HG02610 (cell line): Measurements from ENCODE around the gene MEIKIN.

ENCODE experiments used
- ATAC-seq: cut with Tn5 transposase; IDR thresholded peaks from one replicate; pipeline ENCODE4 v1.9.1; 2021; ENCODE audit warnings: mild to moderate bottlenecking, moderate library complexity; ENCODE audit not compliant: unreplicated experiment

MEIKIN gene, protein sequence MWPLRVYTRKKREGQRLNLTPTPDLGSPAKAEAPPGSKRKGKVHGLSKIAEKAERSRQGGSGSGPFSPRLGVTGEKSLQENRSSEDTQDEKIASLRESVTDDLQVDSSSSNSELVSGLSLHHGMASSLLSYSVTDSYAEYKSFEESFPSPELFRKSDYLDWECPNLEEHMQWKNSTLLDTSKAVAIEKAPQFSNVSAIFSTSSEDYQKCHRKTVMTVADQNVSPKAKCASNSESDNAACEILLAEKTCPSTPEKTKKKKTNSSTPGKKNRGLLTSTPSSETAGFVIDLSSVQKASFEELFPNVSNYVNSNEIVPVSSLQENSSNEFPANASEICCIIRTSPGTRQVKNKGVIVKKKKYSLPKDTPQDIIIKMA

DNA sequence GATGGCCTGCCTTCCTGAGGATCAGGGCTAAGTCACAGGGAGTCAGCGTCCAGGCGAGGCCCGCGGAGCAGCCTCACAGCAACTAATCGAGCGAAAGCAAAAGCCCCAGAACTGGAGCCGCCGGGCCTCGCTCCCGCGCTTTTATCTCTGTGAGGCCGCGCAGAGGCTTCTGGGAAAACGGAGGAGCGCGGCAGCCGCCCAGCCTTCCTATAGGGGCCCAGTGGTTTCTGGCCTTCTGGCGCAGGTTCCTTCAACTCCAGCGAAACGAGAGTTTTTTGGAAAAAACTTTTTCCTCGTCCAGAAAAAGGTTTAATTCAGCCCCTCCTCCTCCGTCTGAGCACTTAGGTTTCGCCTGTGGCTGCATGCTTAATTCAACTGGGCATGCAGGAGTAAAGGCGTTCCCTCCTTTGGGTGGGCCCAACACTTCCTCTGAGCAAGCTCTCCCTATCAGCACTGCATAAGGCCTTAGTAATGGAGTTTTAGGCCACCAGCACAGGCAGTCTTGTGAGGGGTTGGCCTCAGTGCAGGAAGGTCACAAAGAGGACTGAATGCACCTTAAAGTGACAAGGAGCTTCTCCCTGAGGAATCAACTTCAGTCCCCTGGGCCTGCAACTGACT, at the start of gene MEIKIN:
Gene MEIKIN (minus strand): TSS at position 113 of the 618 bp plus-strand sequence. CDS start 158 bp downstream, outside the sequence.
- ATAC-seq, result no peak

DNA sequence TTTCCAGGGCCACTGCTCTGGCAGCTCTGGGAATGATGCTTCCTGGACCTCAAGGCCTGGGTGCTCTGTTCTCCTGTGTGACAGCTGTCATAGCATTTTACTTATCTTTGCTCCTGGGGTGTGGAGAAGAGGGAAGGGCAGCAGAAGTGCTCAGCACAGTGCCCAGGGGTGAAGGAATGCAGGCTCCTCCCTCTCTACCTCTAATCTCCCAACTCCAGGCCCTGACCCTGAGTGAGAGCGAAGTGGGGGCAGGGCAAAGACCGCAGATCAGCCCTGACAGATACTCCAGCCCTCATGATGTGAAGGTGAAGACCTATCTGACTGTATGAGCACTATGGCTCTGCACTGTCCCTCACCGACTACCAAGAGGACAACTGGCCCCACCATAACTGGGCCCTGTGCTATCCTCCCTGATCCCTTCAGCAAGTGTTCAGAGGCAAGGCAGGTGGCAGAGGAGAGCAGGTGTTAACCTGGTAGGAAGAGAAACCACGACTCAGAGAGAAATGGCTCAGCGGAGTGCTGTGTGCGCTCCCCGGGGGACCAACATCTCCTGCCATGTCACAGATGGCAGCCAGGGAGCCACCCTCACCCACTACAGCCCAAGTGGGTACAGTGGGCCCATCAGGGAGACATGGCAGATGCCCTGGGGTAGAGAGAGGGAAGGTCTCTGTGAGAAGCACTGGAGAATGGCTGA, 49.2 kb upstream of the MEIKIN start:
- no peak for ATAC-seq

DNA sequence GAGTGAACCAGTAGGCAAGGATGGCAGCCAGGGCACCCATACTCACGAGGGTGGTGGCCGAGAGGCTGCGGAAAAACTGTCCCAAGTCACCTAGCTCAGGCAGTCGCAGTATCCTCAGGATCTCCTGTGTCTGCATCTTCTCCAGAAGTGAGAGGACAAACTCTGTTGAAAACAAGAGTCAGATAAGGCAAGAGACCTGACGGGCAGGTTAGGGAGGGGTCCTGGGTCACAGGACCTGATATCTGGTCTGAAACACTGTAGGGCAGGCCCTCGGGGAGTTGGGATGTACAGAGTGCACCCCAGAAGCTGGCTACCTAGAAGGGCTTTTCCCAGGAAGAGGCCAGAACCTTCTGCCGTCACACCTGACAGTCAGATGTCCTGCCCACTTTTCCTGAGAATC, 48.6 kb upstream of the MEIKIN start:
- ATAC-seq, result no peak

DNA sequence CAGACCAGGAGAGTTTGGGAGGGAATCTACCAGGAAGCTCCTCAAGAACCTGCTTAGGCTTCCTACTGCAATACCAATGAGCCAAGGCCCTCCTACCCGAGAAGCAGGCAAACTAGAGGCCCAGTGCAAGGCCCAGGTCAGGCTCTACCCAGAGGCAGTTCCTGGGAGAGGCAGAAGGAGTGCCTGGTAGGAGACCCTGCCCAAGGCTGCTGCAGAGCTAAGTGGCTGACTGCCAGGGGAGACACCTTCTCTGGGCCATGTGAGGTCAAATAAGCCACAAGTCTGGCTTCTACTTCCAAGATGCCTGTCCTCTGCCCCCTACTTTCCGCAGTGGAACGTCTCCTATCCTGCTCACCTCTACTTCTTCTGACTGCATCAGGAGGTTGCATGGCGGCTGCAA, 48.2 kb upstream of the MEIKIN start:
- ATAC-seq, result no peak

DNA sequence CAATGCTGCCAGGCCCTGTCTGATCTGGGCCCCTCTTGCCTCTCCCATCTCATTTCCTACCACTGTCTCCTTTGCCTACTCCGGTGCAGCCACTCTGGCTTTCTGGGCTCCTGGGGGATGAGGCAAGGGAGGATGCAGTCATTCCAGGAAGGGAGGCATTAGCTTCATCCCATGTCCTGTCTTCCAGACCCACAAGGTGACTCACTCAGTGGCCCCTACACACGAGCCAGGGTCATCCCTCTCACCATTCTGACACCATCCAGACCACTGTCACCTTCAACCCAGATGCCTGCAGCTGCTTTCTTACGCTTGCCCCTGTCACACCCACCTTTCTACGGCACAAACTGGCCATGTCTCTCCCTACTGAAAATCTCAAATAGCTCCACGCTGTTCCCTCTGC, 46.9 kb upstream of the MEIKIN start:
- ATAC-seq, result no peak

DNA sequence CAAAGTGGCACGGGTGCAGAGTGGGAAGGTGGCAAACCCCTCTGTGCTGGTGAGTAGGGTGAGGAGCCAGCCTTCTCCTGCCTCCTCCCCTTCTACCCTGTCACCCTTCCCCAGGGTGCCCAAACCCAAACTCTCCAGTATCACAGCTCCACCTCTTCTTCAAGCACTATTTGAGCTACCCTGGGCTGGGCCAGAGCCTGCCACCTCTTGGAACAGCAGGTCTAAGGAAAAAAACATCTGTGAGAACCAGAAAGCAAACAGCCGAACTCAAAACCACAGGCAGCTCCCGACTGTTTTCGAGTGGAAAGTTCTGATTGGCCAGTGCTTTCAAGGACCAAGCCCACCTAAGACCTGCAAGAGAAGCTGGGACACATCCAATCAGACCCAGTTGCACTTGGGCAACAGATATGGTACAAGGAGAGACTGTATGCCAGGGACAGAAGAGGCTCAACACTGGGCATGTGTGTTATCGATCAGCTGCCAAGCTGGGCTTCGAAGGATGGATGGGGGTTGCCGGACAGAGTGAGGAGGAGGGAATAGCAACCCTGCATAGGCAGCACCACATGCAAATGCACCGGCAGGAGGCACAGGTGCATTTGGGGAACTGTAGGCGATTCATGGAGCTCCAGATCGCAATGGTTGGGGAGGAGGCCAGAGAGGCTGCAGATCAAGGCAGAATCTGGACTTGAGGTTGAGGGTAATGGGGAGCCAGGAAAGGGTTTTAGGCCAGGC, 46.3 kb upstream of the MEIKIN start:
- ATAC-seq, result no peak

DNA sequence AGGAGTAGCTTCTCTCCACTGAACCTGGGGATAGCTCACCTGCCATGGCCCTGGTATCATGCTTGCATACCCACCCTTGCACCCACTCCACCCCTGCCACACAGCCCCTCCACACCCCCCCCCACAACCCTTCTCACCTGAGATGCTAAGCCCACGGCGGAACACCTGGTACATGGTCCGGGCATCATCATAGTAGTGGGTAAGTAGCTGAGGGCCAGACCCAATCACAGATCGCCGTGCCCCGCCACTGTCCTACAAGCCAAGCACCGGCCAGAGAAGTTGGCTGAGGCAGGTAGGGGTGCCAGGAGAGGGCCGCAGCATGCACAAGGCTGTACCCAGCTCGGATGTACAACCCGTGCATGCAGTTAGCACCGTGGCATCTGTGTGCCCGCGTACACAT, 45.3 kb upstream of the MEIKIN start:
- no peak for ATAC-seq

DNA sequence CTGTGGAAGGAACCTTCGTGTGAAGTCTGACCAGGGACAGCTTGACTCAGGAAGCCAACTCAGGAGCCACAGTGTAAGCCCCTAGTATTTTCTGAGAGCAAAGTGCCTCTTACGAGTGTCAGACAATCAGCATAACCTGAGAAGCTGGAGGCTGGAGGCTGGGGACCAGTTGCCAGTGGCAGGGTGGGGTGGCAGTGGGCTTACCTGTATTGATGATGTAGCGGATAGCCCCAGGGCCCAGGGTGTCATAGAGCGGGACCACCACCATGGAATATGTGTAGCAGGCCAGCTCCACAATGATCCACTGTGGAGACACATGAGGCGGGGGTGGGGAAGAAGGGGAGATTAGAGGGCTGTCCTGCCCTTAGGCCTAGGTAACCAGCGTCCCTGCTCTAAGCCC, 43.1 kb upstream of the MEIKIN start:
- ATAC-seq, result no peak

DNA sequence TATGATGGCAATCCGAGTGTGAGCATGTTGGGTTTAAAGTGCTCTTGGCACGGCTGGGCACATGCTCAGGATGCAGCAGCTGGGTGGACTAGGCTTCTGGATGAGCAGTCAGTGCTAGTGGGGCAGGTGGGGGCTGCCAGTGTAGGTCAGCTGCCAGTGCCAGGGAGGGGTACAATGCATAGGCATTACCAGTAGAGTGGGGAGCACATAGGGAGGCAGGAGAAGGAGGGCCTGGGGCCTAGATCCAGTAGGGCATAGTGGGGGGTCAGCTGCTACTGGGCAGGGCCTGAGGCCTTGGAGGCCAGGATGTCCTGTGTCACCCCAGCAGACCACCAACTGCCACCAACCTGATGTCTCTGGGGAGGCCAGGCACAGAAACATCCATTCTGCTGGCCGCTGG, 41.8 kb upstream of the MEIKIN start:
- no peak for ATAC-seq

DNA sequence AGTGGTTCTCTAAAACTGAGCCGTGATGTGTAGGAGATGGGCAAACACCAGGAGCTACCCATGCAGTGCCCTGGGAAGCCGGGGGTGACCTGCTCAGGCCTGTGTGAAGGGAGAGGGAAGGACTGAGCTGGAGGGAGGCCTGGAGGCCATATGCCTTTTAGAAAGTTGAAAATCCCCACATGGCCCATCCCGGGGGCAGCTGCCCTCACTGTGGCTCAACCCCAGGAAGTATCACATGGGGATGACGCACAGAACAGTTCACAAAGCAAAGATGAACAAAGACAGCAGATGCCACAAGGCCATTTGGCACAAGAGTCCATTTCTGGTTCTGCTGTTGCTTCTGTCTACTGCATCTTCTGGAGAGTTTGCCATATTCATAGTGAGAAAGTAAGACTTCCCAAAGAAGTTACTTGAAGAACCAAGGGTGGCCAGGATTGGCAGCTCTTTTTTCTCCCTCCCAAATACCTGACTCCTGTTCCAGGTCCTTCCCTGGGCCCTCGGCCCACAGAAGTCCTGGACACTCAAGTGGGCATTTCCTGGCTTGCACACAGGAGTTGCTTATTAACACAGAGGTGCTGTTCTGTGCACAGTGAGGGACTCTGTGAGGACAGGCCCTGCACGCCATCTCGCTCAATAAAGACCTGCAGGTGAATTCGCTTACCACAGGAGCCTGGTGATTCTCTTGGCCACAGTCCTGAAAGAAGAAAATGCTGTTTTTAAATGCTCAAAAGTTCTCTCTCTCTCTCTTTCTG, 40.9 kb upstream of the MEIKIN start:
- ATAC-seq, result no peak

DNA sequence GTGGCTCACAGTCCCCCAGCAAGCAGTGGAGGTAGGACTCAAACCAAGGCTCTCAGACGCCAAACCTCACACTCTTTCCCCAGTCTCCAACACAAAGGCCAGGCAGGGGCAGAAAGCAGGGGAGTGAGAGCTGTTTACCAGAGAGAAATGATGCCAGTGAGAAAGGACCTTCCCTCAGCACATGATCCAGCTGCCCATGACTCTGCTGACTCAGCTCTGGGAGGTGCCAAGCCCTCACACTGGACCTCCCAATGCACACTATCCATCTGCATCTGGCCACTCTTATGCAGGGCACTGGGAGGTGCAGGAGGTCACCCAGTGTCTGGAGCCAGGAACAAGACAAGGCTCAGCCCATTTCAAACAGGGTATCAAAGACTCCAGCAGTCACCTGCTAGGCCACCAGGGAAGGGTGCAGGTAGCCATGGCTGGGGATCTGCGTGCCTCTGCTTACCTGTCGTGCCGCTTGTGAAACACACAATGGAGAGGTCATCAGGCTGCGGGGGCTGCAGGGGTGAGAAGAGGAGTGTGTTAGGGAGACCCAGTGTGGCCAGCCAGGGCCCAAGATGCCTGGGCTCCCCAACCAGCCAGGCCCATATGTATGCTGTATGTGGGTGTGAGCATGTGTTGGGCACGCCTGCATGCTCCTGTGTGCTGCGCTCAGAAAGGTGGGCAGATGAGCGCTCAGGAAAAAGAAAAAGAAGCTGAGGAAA, 39.6 kb upstream of the MEIKIN start:
- no peak for ATAC-seq

DNA sequence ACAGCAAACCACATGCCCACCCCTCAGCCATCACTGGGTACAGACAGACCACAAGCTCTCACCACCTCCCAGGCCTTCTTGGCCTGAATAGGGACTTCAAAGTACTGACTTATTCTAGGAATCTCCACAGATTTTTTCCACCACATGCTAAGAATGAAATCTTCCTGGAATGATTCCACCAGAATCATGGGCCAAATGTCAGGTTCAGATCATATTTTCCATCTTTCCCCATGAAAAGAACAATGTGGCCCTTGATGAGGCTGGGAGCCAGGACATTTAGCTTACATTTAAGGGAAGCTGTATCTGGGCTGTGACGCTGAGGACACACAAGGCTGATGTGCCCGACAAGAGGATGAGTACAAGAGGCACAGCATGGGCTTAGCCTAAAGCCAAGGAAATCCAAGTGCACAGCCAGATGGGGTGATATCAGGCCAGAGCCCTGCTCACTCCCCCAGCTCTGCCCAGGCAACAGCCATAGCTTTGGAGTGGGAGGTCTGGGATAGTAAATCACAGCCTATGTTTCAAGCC, 37.8 kb upstream of the MEIKIN start:
- no peak for ATAC-seq

DNA sequence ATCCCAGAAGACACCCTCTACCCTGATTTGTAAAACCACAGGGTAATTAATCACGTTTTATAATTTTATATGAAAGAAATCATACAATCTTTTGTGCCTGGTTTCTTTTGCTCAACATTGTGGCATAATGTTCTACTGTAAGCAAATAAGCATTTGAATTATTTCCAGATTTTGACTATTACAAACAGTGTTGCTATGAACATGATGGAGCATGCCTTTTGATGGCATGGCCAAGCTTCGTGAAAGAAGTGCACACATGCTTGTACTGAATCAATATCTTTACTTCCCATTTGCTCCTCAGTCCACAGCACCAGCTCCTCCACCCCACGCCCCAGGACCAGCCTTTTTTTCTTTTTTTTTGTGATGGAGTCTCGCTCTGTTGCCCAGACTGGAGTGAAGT, 36.1 kb upstream of the MEIKIN start:
- no peak for ATAC-seq

DNA sequence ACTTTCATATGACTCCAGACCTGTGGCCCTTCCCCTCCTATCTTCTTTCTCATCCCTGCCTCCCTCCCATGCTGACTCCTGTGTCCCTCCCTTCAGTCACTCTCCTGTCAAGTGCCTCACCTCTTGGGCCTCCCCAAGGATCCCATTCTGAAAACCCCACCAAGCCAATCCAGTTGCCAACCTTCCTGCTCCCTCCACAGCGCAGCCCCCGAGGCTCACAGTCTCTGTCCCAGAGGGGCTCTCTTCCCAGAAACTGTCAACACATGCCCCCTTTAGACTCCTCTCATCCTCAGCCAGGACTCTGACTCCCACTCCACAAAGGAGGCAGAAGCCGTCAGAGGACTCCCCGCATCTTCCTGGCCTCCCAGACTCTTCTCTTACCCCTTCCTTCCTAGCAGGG, 35.2 kb upstream of the MEIKIN start:
- ATAC-seq, result no peak

DNA sequence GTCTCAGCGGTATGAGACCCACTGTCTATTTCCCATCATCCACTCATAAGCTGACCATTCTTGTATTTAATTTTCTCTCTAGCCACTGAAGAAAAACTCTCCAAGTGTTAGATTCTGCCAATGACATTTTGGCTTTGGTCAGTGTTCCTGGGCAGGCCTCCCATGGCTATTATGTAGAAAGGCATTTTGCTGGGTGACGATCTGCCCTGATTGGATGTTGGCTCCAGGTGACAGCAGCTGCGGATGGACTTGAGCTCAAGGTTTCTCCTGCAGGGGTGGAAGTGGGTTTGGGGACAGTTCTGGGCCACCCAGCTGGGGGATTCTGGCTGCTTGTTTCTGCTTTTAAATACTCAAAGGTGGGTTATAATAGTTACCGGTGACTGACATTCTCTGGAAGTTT, 34.4 kb upstream of the MEIKIN start:
- no peak for ATAC-seq

DNA sequence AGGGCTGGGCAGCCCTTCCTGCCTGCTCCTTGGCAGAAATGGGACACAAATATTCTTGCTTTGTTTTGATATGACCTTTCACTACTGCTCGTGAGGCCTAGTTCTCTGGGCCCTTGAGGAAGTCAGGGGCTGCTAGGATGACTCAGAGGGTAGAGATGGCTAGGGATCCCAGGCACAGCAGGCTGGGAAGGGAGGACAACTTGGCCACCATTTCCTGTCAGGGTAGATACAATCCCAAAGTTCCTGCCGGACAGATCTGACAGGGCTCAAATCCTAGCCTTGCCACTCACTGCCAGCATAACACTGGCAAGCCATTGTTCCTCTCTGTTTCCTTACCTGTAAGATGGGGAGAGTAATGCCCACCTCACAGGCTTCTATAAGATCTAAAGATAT, 31.7 kb upstream of the MEIKIN start:
- no peak for ATAC-seq

DNA sequence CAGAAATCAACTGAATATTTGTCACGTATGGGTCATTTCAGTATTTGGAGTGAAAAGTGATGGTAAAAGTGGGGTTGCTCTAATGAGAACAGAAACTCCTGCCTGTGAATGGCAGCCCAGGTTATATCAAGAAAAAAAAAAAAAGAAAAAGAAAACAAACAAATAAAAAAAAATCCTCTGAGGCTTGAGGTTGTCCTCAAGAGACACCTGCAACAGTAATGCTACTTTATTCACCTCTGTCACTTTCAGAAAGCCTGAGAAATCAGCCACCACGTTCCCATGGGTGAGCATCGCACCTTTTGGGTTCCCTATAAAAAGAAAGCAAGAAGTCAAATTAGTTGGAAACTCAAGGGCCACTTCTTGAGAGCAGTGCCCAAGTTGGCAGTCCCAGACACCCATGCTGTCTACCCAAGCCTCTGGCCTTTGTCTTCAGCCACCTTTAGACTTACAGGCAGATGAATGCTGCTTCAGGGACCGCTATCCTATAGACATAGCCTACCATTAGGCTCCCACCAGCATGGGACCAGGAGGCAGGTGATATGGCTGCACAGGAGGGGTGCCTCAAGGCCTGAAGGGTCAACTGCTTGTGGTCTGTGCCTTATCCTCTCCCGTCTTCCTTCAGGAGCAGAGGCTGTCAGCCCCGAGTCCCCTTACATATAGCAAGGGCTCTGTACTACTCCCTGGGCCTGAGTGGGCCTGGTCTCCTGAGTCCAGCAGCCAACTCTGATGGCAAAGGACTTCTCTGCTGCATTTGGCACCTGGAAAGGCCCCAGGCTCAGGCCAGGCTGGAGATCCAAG, 31.1 kb upstream of the MEIKIN start:
- ATAC-seq, result peak; percentile 47

DNA sequence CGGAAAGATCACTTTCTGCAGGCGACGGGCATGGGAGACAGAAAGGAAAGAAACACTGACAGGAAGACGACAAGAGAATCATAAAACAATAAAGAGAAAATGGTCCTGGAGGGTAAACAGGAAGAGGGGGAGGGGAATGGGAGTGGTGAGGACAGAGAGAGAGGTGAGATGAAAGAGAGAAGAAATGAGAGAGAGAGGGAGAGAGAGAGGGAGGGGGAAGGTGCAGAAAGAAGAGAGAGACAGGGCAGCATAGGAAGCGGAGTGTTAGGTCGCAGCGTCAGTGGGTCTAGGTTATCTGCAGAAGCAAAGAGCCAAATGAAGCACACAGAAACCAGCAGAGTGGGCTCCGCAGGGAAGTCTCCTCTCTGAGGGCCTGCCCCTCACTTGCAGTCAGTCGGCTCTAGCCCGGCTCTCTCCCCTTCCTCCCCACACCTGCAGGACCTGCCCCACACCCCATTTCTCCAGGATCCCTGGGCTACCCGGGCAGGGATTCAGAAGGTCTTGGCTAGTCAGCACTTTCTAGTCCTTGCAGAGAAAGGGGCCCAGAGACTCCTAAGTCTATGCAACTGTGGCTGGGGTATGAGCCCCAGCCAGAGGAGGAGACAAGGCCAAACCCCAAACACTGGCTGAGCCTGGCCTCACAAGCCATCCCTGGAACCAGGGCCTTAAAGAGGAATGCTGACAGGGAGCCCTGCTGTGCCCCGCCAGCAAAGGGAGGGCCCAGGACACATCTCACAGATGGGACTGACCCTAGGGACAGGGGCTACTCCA, 29.7 kb upstream of the MEIKIN start:
- ATAC-seq, result no peak
